T-helper 1 cell treated with Interleukin-12 subunit alpha and Interleukin-12 subunit beta and Interleukin-4 antibody, amounts not matched to agents 30 ng/mL and 1 ng/mL, for 36 hours (primary cell): ENCODE measurements around the gene CAMK2N2. TPM values are rescaled to one million over a fixed set of nuclear protein-coding genes. Genes with fewer than 3 reads are reported as not detected.

Source experiments
- intact Hi-C: fragments of 100-400 bp; cut with micrococcal nuclease; formaldehyde crosslinking; loops from one replicate; pipeline ENCODE4 v1.15.1; 2024
- total RNA-seq: library from RNA; stranded (reverse); gene quantifications from 2 replicates; pipeline ENCODE4 v1.2.3, GENCODE V29; 2022

Gene CAMK2N2
- total RNA-seq, 1 donor from 2014 or later: 0.15 TPM

DNA sequence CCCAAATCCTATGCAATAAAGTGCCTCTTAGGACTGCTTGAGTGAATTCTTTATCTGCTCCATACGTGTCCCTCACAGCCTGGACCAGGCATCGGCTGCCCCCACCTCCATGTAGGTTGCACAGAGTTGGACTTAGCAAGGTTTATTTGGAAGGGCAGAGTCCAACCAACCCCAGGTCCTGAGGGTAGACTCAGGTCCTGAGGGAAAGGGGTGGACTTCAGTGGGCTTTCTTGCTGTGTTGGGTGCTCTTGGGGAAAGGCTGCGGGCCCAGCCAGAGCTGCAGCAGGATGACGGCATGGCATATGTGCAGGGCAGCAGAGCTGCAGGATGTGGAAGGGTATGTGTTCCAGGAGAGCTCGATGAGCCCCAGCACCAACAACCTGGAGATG is 19.1 kb downstream of the CAMK2N2 start:
- intact Hi-C loops: no loop called here

DNA sequence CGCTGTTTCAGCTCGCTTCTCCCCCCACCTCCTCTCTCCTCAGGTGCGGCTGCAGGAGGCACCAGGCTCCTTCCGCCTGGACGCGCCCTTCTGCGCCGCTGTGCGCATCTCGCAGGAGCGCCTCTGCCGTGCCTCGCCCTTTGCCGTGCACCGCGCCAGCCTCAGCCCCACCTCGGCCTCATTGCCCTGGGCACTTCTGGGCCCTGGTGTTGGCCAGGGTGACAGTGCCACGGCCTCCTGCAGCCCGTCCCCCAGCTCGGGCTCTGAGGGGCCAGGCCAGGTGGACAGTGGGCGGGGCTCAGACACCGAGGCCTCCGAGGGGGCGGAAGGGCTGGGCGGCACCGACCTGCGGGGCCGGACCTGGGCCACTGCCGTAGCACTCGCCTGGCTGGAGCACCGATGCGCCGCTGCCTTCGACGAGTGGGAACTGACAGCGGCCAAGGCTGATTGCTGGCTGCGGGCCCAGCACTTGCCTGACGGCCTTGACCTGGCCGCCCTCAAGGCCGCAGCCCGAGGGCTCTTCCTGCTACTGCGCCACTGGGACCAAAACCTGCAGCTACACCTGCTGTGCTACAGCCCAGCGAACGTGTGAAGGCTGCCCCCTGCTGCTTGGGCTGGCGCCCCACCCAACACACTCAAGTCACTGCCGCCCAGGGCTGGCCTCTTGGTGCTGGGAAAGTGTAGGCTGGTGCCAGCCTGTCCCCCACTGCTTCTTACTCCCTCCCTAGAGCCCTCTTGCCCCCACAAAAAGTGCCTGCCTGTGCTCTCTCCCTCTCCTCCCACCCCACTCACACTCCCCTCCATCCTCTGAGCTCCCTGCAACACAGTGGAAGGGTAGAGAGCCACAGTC is 19.7 kb downstream of the CAMK2N2 start:
- intact Hi-C loops: no loop called here

DNA sequence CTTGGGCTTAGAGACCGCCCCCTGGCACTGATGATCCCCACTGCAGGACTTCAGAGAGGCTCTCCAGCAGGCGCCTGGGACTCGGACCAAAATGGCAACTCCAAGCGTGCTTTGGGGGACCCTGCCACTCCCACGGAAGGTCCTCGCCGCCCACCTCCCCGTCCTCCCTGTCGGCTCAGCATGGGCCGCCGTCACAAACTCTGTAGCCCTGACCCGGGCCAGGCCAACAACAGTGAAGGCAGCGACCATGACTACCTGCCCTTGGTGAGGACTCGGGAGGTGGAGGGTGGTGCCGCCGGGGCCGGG is 20.3 kb downstream of the CAMK2N2 start:
- intact Hi-C loops: no loop called here

DNA sequence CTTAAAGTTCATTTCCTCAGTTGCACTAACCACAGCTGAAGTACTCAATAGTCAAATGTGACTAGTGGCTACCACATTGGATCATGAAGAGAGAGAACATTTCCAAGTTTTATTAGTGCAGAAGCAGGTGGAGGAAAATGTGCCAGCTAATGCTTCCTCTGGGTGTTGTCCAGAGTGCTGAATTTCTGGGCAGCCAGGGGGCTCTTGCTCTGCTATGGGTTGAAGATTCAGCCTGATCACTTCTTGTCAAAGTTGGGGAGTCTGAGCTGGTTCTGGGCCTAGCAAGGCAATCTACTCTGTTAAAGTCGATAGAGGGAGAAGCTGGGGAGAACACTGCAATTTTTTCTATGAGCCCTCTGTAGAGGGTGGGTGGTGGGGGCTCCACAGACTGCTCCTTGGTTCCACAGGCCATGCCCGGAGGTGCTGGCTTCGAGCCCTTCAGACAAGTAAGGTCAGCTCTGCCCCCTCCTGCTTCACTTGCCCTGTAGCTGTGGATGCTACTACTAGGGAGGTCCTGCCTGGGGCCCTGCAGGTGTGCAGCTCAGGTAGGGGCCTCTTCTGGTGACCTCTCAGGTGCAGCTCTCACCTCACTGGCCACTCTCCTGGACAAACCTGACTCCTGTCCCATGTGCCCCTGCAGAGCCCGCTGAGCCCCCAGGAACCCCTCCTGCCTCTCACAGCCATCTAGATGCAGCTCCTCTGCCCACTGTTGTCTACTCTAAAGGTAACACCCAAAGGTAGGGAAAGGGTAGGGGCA is 20.8 kb downstream of the CAMK2N2 start:
- intact Hi-C loops: no loop called here

DNA sequence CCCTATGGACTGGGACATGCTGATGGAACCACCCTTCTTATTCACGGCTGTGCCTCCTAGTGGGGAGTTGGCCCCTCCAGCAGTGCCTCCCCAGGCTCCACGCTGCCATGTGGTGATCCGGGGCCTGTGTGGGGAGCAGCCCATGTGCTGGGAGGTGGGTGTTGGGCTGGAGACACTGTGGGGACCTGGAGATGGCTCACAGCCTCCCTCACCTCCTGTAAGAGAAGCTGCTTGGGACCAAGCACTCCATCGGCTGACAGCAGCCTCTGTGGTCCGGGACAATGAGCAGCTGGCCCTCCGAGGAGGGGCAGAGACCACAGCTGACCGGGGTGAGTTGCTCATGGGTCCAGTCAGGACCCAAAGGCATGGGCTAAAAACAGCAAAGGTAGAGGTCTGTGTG is 21.6 kb downstream of the CAMK2N2 start:
- intact Hi-C loops: no loop called here

DNA sequence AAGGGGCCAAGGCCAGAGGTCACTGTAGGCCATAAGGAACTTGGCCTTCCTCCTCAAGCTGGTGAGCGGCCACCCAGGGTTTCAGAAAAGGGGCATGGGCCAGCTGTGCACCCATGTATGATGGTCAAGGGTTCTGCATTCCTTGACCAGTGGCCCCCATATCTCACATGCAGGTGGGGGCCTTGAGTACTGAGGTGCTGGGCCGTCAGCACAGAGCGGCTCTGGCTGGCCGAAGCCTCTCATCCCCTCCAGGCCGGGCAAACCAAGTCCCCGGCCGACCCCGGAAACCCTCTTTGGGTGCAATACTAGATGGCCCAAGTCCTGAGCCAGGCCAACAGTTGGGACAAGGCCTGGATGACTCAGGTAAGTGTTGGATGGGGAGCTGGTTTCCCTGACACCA is 22.1 kb downstream of the CAMK2N2 start:
- intact Hi-C loops: no loop called here

DNA sequence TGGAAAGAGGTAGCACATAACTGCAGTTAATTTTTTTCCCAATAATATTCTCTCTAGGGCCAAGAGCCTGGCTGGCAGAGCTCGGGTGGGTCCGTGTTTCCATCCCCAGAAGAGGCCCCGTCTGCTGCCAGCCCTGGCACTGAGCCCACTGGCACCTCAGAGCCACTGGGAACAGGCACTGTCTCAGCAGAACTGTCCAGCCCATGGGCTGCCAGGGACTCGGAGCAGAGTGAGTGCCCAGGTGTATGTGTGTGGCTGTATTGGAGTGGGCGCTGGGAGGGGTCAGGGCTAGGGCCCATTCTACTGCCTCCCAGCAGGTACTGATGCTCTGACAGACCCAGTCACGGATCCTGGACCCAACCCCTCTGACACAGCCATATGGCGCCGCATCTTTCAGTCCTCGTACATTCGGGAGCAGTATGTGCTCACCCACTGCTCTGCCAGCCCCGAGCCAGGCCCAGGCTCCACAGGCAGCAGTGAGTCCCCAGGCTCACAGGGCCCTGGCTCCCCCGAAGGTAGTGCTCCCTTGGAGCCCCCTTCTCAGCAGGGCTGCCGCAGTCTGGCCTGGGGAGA is 23.0 kb downstream of the CAMK2N2 start:
- intact Hi-C loops: no loop called here

DNA sequence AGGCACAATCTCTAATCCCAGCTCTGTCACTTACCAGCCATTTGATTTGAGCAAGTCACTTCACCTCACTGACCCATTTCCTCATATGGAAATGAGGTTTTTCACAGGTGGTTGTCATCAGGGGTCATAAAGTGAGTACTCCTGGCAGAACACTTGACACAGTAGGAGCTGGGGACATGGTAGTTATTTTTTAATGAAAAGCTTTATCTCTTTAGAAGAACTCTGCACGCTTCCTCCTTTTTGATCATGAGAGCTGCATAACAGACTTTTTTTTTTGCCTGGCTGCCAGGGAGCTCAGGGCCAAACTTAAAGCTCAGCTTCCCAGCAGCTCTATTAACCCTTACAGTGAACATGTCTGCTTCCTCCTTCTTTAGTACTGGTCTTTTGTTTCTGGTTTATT is 23.5 kb downstream of the CAMK2N2 start:
- intact Hi-C loops: no loop called here

DNA sequence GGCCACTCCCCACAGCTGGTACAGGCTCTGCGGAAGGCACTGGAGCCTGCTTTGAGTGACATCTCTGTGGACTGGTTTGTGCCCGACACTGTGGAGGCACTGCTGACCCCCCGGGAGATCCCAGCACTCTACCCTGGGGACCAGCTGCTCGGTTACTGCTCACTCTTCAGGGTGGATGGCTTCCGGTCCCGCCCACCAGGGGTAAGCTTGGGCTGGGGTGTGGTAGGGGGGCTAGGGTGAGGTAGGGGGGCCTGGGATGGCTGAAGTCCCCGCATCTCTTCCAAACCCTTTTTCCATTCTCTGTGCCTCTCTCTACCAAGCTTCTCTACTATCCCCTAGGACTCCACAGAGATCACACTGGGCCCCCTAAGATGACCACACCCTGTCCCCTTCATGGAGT is 24.1 kb downstream of the CAMK2N2 start:
- intact Hi-C loops: no loop called here

DNA sequence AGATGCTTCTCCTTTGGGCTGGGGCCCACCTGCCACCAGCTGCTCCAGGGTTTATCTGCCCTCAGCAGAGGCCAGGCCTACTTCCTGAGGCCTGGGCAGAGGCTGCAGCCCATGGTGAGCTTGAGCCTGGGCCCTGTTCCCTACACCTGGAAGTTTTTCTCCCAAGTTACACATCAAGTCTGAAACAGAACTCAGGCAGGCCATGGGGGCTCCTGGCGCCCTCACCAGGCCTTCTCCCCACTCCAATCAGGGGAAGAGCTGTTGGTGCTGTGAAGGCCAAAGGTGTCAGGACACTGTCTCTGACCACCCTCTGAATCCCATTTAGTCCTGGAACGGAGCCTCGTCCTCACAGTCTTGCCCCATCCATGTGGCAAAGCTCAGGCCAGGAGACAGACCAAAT is 24.7 kb downstream of the CAMK2N2 start:
- intact Hi-C loops: no loop called here

DNA sequence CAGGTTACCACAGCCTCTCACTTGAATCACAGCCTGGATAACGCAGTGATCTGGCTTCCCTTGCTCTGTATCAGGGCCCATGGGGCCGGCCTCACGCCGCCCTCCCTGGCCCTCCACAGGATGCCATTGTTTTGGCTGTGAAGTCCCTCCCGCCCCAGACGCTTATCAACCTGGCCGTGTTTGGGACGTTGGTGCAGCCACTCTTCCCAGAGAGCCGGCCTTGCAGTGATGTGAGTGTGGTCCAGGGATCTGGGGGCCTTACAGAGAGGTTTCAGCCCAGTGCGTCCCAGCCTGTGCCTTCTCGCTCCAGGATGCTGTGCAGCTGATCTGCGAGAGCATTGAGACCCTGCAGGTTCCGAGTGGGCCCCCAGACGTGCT is 25.3 kb downstream of the CAMK2N2 start:
- intact Hi-C loops: no loop called here

DNA sequence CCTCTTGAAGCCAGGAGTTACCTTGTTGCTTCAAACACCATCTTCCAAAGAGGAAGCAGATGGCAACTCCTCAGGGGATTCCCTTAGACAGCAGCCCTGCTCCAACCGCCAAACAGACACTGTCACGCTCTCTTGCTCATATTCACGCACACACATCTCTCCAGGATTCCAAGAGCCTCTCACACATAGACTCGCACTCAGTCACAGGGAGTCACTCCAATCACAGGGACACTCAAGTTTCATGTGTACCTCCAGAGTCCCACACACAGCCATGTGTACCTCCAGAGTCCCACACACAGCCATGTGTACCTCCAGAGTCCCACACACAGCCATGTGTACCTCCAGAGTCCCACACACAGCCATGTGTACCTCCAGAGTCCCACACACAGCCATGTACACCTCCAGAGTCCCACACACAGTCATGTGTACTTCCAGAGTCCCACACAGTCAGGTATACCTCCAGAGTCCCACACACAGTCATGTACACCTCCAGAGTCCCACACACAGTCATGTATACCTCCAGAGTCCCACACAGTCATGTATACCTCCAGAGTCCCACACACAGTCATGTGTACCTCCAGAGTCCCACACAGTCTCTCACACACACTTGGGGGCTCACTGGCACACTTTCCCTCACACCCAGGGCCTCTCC is 25.8 kb downstream of the CAMK2N2 start:
- intact Hi-C loops: no loop called here

DNA sequence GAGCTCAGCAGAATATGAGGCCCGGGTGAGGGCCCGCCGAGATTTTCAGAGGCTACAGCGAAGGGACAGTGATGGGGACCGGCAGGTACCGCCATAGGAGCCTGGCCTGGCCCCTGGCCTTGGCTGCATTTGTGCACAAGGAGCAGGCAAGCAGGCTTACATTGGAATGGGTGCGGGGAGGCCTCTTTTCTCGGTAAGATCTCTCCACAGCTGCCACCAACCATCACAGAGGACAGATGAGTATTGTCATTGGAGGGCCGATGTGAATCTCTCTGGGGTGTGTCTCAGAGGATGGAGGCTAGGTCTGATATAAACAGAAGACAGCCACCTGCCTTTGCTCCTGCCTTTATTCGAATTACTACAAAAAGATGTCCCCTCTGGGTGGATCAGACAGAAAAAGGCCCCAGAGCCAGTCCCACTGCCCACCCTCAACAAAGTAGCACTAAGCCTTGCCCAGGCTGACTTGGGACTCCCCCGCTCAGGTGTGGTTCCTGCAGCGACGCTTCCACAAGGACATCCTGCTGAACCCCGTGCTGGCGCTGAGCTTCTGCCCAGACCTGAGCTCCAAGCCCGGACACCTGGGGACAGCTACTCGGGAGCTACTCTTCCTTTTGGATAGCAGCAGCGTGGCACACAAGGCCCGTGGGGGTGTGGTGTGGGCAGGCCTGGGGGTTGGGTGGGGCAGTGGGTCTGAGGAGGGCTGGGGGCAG is 26.5 kb downstream of the CAMK2N2 start:
- intact Hi-C loops: no loop called here

DNA sequence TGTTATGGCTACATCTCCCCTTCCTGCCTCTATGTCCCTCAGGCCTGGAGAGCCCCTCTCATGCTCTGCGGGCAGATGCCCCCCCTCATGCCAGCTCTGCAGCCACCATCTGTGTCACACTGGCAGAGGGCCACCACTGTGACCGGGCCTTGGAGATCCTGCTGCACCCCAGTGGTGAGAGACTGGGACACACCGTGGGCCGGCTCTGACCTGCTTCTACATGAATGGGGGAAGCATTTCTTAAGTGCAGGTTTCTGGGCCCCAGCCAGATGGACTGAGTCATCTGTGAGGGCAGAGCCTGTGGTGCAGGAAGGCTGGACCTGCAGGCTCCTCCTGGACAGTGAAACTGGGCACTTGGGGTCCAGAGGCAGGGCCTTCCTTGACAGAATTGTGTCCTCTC is 27.1 kb downstream of the CAMK2N2 start:
- intact Hi-C loops: no loop called here

DNA sequence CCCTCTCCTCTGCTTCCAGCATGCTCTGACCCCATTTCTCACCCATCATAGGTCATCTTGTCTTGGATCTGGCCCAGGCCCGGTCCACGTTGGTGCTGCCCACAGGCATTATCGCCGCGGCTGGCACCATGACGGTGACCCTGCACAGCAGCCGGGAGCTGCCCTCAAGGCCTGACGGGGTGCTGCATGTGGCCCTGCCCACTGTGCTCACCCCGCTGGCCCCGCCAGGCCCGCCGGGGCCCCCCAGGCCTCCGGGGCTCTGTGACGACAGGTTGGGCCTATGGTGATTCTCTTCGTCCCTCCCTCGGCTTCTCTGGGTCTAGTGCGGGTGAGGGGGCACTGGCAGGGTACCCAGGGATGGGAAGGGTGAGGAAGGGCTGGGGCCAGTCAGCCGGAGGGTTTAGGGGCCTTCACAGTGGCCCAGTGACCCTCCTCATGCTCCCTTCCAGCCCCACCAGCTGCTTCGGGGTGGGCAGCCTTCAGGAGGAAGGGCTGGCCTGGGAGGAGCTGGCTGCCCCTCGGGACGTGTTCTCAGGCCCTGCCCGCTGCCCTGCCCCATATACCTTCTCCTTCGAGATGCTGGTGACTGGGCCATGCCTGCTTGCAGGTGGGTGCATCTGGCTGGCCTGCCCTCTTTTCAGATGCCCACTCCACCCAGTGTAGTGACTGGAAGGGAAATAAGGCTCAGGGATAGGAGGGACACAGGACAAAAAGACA is 28.1 kb downstream of the CAMK2N2 start:
- intact Hi-C loops: no loop called here

DNA sequence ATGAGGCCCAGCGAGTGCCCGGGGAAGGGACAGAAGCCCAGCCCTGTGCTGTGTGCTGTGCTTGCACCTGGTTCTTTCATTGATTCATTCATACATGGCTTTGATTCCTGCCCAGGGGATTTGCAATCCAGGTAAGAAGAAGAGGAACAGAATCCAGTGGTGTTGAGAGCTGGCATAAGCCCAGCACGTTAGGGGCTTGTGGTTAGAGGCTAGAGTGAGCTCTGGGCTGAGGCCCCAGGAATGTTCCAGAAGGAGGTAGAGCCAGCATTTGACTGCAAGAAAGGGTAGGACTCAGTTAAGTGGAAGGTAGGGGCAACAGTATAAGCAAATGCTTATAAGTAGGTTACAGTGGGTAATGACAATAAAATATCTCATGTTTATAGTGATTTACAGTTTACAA is 29.7 kb downstream of the CAMK2N2 start:
- intact Hi-C loops: no loop called here

DNA sequence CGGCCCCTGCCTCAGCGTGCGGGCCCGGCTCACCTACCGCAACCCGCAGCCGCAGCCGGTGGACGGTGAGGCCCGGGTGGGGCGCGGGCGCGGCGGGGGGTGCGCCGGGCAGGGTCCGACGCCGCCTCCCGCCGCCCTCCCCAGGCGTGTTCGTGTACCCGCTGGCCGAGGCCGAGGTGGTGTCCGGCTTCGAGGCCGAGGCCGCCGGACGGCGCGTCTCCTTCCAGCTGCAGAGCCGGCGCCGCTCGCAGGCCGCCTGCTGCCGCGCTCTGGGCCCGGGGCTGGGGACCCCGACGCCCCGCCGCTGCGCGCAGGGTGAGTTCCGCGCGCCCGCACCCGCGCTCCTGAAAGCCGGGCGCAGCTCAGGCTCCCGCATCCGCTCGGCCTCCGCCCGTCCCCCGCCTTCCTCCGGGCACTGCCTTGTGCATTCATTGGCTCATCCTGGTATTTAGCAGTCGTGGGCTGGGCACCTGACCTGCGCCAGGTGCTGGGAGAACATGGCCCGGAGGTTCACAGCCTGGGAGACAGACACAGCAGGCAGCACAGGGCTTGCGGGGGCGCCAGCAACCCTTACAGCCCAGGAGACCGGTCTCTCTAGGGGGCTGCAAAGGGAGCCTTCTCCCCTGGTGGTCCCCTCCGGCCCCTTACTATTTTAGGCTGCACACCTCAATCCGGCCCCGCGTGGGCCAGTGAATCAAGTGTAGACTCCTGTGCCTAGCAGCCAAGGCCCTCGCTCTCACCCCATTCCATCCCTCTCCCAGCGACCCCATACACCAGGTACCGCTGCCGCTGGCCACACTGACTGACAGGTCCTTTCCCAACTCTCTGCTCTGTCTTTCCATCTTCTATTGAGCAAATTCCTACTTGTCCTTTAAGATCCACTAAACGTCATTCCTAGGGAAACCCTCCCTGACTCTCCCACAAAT is 30.5 kb downstream of the CAMK2N2 start:
- intact Hi-C loops: no loop called here

DNA sequence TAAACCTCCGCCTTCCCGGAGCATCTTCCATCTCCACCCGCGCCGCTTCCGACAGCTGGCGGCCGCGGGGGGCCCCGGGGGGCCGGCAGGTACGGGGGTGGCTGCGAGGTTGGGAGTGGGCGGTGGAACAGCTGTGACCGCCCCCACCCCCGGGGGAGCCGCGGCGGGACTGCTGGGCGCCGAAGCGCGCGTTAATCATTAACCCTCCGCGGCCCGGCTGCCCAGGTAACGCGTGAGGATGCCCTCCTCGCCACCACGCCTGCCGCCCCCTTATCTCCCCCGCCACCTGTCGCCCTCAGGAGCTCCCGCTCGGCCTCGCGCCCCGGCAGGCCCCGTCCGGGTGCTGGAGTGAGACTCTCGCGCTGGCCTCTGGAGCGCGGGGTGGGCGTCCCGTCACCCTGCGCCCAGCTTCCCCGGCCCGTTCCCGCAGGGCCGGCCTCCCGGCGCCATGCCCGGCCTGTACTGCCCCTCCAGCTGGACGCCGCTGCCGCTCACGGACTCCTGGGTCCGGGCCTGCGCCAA is 31.2 kb downstream of the CAMK2N2 start:
- intact Hi-C loops: no loop called here

DNA sequence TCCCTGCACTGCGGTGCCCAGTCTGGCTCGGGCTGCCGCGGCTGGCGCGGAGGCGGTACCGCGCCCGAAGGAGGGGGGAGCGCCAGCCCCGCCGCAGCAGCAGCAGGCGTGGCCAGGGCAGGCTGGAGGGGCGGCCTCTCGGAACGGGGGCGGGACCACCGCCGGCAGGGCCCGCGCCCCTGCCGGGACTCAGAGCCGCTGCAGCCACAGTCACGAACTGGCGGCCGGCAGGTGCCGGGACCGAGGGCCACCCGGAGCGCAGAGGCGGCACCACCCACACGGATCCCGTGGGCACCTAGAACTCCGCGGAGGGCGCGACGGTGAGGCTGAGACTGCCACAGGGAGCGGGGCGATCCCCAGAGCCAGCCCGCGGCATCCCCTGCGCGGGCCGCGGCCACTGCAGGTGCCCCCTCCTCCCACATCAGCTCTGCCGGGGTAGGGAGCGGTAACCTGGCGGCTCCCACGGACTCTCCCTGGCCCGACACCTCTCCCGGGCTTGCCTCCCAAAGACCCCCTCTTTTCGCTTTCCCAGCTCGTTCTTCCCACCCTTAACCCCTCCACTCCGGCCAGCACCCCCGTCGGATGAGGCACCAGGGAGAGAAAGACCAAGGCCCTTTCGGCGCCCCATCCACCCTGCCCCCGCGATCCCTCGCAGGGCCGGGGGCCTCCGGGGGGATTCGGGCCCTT is 31.8 kb downstream of the CAMK2N2 start, which contains the start of gene VWA5B2:
Gene VWA5B2 (plus strand): TSS at position 192 of the 687 bp plus-strand sequence. CDS start 944 bp downstream, outside the sequence.
- intact Hi-C loops: loop anchor here (1.0 to 5.0 kb wide), 3 partner anchors 33 to 313 kb away; partner anchors contain the start of gene CAMK2N2
